GM18502 (cell line): ENCODE results near the gene ZBTB46.
"Not testable (repeated sequence)": the region's sequence is repeated elsewhere in the genome, so short reads cannot be mapped to it uniquely, and the experiment has no call there.

Experiments used
- ATAC-seq: cut with Tn5 transposase; IDR thresholded peaks from one replicate; pipeline ENCODE4 v1.9.1; 2021; ENCODE audit warnings: mild to moderate bottlenecking; ENCODE audit not compliant: unreplicated experiment, poor library complexity

Gene ZBTB46

GRCh38 chr20:63821811-63822210 is 9.3 kb downstream of the ZBTB46 start:
- ATAC-seq, result no peak

- ATAC-seq, result no peak
Measured at GRCh38 chr20:63819224-63819921, 11.7 kb downstream of the ZBTB46 start.

- no peak for ATAC-seq
Measured at GRCh38 chr20:63815615-63816253, 15.3 kb downstream of the ZBTB46 start.

- ATAC-seq, result no peak
Measured at GRCh38 chr20:63814891-63815614, 16.0 kb downstream of the ZBTB46 start.

- no peak for ATAC-seq
Measured at GRCh38 chr20:63811491-63811875, 19.6 kb downstream of the ZBTB46 start.

GRCh38 chr20:63810730-63811490 is 20.2 kb downstream of the ZBTB46 start:
- no peak for ATAC-seq

GRCh38 chr20:63809856-63810255 is 21.2 kb downstream of the ZBTB46 start:
- no peak for ATAC-seq

- no peak for ATAC-seq
Measured at GRCh38 chr20:63808964-63809674, 21.9 kb downstream of the ZBTB46 start.

- no peak for ATAC-seq
Measured at GRCh38 chr20:63808145-63808724, 22.8 kb downstream of the ZBTB46 start.

- no peak for ATAC-seq
Measured at GRCh38 chr20:63807654-63808053, 23.4 kb downstream of the ZBTB46 start.

- ATAC-seq, result no peak
Measured at GRCh38 chr20:63804308-63804636, 26.8 kb downstream of the ZBTB46 start.

- ATAC-seq, result no peak
Measured at GRCh38 chr20:63802469-63803240, 28.4 kb downstream of the ZBTB46 start.

GRCh38 chr20:63801174-63801573 is 29.9 kb downstream of the ZBTB46 start:
- ATAC-seq, result not testable (repeated sequence)

- ATAC-seq, result not testable (repeated sequence)
Measured at GRCh38 chr20:63800411-63800810, 30.7 kb downstream of the ZBTB46 start.

GRCh38 chr20:63799127-63799526 is 31.9 kb downstream of the ZBTB46 start:
- ATAC-seq, result not testable (repeated sequence)

- ATAC-seq, result not testable (repeated sequence)
Measured at GRCh38 chr20:63797175-63797574, 33.9 kb downstream of the ZBTB46 start.

GRCh38 chr20:63795178-63795830 is 35.8 kb downstream of the ZBTB46 start:
- ATAC-seq, result no peak

GRCh38 chr20:63794614-63795013 is 36.5 kb downstream of the ZBTB46 start:
- ATAC-seq, result no peak

GRCh38 chr20:63792866-63793265 is 38.2 kb downstream of the ZBTB46 start:
- ATAC-seq, result no peak
